Stimulated activated naive CD8-positive, alpha-beta T cell treated with anti-CD3 and anti-CD28 coated beads, Interleukin-15, Interleukin-2, amounts not matched to agents 100 ng/mL and 50 ng/mL, for 24 hours (primary cell): ENCODE data around the gene MCU.

Source experiments
- H3K27ac Mint-ChIP-seq: one replicate; pipeline ENCODE4 v1.8.0; 2021; ENCODE audit warnings: mild to moderate bottlenecking, mixed read lengths
- H3K27me3 Mint-ChIP-seq: one replicate; pipeline ENCODE4 v1.8.0; 2021; ENCODE audit warnings: mixed read lengths
- H3K36me3 Mint-ChIP-seq: one replicate; pipeline ENCODE4 v1.8.0; 2021; ENCODE audit warnings: low read depth, mixed read lengths
- H3K4me1 Mint-ChIP-seq: one replicate; pipeline ENCODE4 v1.8.0; 2021; ENCODE audit warnings: low read depth, mixed read lengths
- H3K4me3 Mint-ChIP-seq: one replicate; pipeline ENCODE4 v1.8.0; 2021; ENCODE audit warnings: mild to moderate bottlenecking, mixed read lengths
- H3K9me3 Mint-ChIP-seq: one replicate; pipeline ENCODE4 v1.8.0; 2021; ENCODE audit warnings: mixed read lengths

Gene MCU

DNA sequence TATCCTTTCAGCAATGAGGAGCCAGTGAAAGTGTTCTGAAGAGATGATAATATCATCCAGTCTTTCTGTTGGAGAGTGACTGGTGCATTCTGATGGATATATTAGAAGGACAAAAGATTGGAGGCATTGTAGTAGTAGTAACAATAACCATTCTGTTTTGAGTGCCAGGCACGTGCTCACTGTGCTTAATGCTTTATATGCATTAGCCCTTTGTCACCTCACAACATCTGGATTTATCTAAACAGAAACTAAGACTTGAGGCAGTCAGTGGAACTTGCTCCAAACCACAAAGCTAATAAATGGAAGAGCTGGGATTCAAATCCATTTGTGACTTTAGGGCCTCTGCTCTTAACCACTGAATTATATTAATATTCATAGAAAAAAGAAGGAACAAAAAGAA, 117.1 kb downstream of the MCU start:
- no peaks in the 10 kb centered on the region for H3K9me3 Mint-ChIP-seq
- no peaks in the 10 kb centered on the region for H3K4me1 Mint-ChIP-seq
- H3K4me3 Mint-ChIP-seq: no peak overlapping the region
- H3K36me3 Mint-ChIP-seq: peaks cover 5% of the 10 kb centered on the region
- H3K27me3 Mint-ChIP-seq: no peaks in the 10 kb centered on the region
- H3K27ac Mint-ChIP-seq: no peak overlapping the region

DNA sequence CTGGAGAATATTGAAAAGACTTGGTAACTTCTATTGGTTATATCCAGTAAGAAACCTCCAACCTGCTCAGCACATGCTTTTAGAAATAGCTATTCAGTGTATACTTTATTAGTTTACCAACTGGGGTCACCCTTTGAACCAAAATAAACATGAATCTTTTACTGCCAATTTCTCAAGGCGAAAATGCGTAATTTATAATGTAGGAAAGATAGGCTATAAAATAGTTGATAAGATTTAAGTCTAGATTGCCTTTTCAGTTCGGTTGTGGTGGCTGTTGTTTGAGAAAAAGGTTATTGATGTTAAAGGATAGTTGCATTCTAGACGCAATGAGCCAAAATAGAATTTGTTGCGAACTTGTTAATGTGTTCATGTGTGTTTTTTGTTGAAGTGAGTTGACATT, 119.0 kb downstream of the MCU start:
- no peaks in the 10 kb centered on the region for H3K4me1 Mint-ChIP-seq
- no peak overlapping the region for H3K27ac Mint-ChIP-seq
- no peaks in the 10 kb centered on the region for H3K27me3 Mint-ChIP-seq
- peaks cover 5% of the 10 kb centered on the region for H3K36me3 Mint-ChIP-seq
- H3K9me3 Mint-ChIP-seq: no peaks in the 10 kb centered on the region
- H3K4me3 Mint-ChIP-seq: no peak overlapping the region

DNA sequence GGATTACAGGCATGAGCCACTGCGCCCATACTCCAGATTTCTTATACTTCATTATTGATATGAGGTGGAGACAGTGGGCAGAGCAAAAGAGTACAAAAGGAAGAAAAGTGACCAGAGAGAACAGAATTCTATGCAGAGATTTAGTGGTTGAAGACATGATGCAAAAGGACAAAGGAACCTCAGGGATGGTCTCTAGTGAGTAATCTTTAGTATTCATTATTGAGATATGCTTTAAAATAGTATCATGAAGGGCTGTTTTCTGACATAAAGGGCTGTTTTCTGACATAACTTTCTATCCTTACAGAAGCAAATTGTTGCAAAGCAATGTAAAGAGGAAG, 120.4 kb downstream of the MCU start:
- Mint-ChIP-seq H3K36me3 (no peaks in the 10 kb centered on the region), H3K27ac (no peak overlapping the region), H3K4me1 (no peaks in the 10 kb centered on the region), H3K4me3 (no peak overlapping the region), H3K27me3 (no peaks in the 10 kb centered on the region), H3K9me3 (no peaks in the 10 kb centered on the region)

DNA sequence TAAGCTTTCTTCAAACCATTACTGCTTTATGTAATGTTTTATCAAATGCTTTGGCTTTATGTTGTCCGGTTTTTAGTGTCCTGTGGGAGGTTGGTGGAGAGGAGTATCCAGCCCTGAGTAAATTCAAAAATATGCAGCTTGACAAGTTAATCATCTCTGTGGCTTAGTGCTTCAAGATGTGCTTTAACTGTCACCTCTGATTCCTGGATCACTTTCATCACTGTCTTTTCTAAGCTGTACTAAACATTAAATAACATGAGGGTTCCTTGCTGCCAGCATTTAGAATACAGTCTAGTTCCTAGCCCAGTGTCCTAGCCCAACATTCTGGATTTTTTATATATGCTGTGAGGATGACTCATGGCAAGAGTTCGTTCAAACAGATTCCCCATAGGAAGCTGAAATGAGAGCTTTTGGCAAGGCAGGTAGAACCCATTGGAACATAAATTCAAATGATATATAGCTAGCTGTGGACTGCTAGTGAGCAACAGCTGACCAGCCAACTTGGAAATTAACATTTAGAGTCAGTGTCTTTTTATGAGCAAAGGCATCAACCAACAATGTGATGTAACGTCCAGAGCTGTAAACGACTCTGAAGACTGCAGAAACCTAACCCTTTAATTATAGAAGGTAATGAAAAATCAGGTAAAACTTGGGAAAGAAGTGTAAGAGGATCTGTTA, 120.9 kb downstream of the MCU start:
- Mint-ChIP-seq H3K4me1 (no peaks in the 10 kb centered on the region), H3K4me3 (no peak overlapping the region), H3K36me3 (no peaks in the 10 kb centered on the region), H3K9me3 (no peaks in the 10 kb centered on the region), H3K27me3 (no peaks in the 10 kb centered on the region), H3K27ac (no peak overlapping the region)

DNA sequence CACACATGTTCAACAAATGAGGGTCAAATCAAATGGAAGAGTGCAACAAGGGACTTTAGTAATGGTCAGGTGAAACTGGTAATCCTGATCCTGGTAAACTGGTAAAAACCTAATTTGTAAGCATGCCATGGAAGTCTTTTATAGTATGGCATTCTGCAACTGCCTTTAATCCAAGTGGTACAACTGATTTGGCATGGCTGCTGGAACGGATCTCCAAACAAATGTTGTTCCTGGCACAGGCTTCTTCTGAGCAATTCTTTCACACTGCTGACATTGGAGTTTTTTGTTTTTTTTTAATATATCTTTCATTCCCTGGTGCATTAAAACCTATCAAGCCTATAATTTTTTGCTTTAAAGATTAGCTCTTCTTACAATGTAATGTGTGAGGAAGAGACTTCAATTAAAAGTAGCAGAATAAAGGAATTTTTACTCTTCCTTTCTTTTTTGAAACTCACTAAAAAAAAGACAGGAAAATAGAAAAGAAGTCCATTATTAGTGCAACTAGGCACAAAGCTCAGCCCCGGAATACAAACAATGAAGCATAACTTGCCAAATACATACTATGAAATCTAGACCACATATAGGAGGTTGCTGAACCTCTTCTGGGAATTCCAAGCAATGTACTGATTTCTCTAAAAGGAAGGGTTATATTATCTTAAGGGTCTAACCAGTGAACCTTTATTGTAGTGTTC, 122.3 kb downstream of the MCU start:
- no peaks in the 10 kb centered on the region for H3K27me3 Mint-ChIP-seq
- peaks cover 11% of the 10 kb centered on the region for H3K4me1 Mint-ChIP-seq
- no peak overlapping the region for H3K27ac Mint-ChIP-seq
- H3K4me3 Mint-ChIP-seq: no peak overlapping the region
- no peaks in the 10 kb centered on the region for H3K36me3 Mint-ChIP-seq
- H3K9me3 Mint-ChIP-seq: no peaks in the 10 kb centered on the region

DNA sequence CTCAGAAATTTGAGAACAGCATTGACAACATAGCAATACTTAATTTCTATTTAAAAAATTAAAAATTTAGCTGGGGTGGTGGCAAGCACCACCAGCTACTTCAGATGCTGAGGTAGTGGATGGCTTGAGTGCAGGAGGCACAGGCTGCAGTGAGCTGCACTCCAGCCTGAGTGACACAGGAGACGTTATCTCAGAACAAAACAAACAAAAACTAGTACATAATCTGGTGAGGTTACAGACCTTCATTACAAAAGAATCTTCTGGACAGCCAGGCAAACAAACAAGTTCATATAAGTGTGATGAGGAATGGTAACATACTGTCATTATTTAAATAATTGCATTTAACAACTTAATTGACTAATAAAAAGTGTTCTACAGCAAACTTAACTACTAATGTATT, 124.6 kb downstream of the MCU start:
- no peaks in the 10 kb centered on the region for H3K27me3 Mint-ChIP-seq
- H3K4me1 Mint-ChIP-seq: peaks cover 11% of the 10 kb centered on the region
- no peak overlapping the region for H3K4me3 Mint-ChIP-seq
- peaks cover 7% of the 10 kb centered on the region for H3K36me3 Mint-ChIP-seq
- H3K9me3 Mint-ChIP-seq: no peaks in the 10 kb centered on the region
- no peak overlapping the region for H3K27ac Mint-ChIP-seq

DNA sequence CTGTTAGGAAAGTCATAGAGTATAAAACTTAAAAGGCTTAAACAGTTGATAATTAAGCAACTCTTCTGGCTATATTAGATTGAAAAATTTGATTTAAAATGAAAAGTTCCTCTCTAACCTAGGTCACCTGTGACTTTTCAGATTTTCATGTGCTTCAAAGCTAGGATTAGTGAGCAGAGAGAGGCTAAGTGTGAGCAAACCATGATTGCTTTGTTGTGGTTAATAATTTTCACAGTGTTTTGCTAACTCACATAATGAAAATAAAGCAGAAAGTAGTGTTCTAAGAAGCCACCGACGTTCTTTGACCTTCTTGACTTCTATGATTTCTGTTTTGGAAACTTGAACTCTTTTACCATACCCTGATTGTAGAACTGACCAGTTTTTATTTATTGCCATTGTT, 126.1 kb downstream of the MCU start:
- Mint-ChIP-seq H3K27me3 (no peaks in the 10 kb centered on the region), H3K27ac (no peak overlapping the region), H3K9me3 (peaks cover 3% of the 10 kb centered on the region), H3K36me3 (peaks cover 11% of the 10 kb centered on the region), H3K4me1 (peaks cover 11% of the 10 kb centered on the region), H3K4me3 (no peak overlapping the region)

DNA sequence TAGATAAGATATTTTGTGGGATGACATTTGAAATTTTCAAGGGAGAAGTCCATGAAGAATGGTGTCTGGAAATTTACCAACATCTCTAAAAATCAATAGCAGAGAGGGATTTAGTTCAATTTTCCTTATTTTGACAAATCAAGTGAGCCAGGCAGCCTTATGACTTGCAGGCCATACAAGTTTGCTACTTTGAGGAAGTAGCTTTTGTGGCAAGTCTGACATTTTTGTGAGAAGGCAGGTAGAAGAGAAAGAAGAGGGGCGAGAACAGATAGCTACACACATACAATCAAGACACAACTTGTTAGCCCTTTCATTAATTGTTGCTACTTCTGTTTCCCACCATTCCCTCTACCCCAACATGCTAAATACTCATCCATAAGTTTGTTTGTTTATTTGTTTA, 127.1 kb downstream of the MCU start:
- no peak overlapping the region for H3K27ac Mint-ChIP-seq
- peaks cover 11% of the 10 kb centered on the region for H3K36me3 Mint-ChIP-seq
- H3K9me3 Mint-ChIP-seq: peaks cover 3% of the 10 kb centered on the region
- H3K4me1 Mint-ChIP-seq: peaks cover 11% of the 10 kb centered on the region
- H3K4me3 Mint-ChIP-seq: no peak overlapping the region
- H3K27me3 Mint-ChIP-seq: no peaks in the 10 kb centered on the region

DNA sequence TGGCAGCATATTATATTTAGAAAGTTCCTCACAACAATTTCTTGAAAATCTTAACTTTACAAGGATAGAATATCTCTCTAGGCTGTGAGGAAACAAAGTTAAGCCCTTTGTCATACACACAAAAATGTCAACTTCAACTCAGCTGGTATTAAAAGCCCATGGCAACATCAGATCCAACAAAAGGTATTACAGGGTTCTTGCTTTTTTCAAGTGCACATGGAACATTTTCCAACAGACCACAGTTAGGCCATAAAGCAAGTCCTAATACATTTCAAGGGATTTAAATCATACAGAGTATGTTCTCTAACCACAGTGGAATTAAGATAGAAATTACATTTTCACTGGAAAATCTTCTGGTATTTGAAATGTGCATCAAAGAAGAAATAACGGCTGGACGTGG, 129.7 kb downstream of the MCU start:
- Mint-ChIP-seq H3K36me3 (peaks cover 11% of the 10 kb centered on the region), H3K4me1 (peaks cover 11% of the 10 kb centered on the region), H3K4me3 (no peak overlapping the region), H3K9me3 (peaks cover 3% of the 10 kb centered on the region), H3K27ac (no peak overlapping the region), H3K27me3 (no peaks in the 10 kb centered on the region)

DNA sequence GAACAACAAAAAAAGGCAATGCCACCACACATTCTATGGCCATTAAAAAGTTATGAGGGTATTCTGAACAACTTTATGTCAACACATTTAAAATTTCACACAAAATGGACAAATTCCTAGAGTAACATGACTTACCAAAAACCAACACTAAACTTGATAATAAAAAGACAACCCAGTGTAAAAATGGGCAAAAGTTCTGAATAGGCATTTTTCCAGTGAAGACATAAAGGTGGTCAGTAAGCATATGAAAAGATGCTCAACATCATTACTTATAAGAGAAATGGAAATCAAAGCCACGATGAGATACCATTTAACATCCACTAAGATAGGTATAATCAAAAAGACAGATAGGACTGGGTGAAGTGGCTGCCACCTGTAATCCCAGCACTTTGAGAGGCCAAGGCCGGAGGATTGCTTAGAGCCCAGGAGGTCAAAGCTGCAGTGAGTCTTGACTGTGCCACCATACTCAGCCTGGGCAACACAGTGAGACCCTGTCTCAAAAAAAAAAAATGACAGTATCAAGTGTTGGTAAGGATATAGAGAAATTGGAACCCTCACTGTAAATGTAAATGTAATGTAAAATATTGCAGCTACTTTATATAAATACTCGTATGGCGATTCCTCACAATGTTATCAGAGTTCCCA, 130.5 kb downstream of the MCU start:
- H3K27me3 Mint-ChIP-seq: no peaks in the 10 kb centered on the region
- peaks cover 11% of the 10 kb centered on the region for H3K36me3 Mint-ChIP-seq

DNA sequence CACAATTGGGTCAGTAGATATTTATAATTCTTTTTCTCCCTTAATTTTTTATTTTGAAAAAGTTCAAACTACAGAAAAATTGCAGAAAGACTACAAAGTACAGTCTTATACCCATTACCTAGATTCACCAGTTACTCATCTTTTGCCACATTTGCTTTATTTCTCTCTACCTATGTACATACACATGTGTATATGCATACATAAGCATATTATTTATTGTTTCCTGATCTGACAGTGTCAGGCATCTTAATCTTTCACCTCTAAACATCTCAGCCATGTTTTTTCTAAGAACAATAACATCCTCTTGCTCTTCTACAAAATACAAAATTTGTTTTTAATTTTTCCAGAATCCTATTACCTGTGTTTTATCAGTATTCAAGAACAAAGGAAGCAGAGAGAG, 133.2 kb downstream of the MCU start:
- H3K27me3 Mint-ChIP-seq: no peaks in the 10 kb centered on the region
- no peak overlapping the region for H3K27ac Mint-ChIP-seq
- H3K36me3 Mint-ChIP-seq: peaks cover 11% of the 10 kb centered on the region
- H3K4me3 Mint-ChIP-seq: no peak overlapping the region
- H3K4me1 Mint-ChIP-seq: no peaks in the 10 kb centered on the region
- H3K9me3 Mint-ChIP-seq: peaks cover 3% of the 10 kb centered on the region

More for the DNA sequence above, 130.5 kb downstream of the MCU start:
- H3K9me3 Mint-ChIP-seq: peaks cover 3% of the 10 kb centered on the region
- H3K4me3 Mint-ChIP-seq: no peak overlapping the region
- peaks cover 11% of the 10 kb centered on the region for H3K4me1 Mint-ChIP-seq
- no peak overlapping the region for H3K27ac Mint-ChIP-seq

DNA sequence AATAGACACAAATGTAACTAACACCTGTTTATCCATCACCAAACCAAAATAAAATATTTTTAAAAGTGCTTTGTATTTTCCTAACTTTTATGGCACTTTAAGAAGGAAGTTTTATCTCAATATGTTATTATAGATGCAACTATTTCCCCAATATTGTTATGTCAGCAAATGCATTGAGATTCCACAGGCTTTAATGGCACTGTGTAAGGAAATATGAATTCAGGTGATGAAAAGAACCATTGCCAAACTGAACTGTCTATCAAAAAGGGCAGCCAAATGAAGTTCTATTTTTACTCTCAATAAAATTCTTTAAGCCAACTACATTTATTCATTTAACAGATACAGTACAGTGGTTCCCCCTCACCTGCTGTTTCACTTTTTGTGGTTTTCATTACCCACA, 134.4 kb downstream of the MCU start:
- Mint-ChIP-seq H3K4me3 (no peak overlapping the region), H3K27ac (no peak overlapping the region), H3K36me3 (peaks cover 6% of the 10 kb centered on the region), H3K9me3 (peaks cover 3% of the 10 kb centered on the region), H3K27me3 (no peaks in the 10 kb centered on the region), H3K4me1 (no peaks in the 10 kb centered on the region)

DNA sequence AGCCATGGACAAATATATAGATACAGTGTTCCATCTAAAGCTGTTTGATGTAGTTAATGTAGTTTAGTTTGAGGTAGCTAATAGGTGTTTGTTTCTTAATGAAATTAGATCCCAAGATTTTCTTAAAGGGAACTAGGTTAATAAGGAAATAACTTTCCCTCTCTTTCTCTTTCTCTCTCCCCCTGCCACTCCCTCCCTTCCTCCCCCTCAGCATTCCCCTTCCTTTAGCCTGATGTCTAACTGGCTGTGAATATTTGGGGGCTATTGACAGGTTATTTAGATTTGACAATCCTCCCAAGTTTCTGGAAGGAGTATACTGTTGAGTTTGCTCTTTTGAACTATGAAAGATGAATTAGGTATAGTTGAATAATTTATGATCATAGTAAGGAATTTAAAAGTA, 136.4 kb downstream of the MCU start:
- no peaks in the 10 kb centered on the region for H3K4me1 Mint-ChIP-seq
- H3K9me3 Mint-ChIP-seq: no peaks in the 10 kb centered on the region
- no peak overlapping the region for H3K27ac Mint-ChIP-seq
- no peaks in the 10 kb centered on the region for H3K27me3 Mint-ChIP-seq
- H3K4me3 Mint-ChIP-seq: no peak overlapping the region
- no peaks in the 10 kb centered on the region for H3K36me3 Mint-ChIP-seq

DNA sequence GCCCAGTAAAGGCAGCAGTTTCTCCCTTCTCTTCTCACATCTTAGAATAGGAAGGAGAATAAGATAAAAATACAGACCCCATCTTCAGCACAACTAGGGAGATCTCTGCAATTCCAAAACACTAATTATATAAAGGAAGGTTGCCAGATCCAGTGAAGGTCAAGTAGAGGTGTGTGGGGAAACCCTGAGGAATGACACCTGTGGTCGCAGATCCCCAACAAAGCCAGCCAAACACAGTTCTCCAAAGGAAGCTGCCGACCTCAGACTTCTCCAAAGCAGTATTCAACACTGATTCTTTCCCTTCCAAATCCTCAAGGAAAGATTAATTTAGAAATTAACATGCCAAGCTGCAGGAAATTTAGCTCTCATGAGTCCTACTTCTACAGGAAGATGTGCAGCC, 138.7 kb downstream of the MCU start:
- Mint-ChIP-seq H3K4me3 (no peak overlapping the region), H3K27me3 (no peaks in the 10 kb centered on the region), H3K36me3 (no peaks in the 10 kb centered on the region), H3K27ac (no peak overlapping the region), H3K4me1 (peaks cover 4% of the 10 kb centered on the region), H3K9me3 (no peaks in the 10 kb centered on the region)

DNA sequence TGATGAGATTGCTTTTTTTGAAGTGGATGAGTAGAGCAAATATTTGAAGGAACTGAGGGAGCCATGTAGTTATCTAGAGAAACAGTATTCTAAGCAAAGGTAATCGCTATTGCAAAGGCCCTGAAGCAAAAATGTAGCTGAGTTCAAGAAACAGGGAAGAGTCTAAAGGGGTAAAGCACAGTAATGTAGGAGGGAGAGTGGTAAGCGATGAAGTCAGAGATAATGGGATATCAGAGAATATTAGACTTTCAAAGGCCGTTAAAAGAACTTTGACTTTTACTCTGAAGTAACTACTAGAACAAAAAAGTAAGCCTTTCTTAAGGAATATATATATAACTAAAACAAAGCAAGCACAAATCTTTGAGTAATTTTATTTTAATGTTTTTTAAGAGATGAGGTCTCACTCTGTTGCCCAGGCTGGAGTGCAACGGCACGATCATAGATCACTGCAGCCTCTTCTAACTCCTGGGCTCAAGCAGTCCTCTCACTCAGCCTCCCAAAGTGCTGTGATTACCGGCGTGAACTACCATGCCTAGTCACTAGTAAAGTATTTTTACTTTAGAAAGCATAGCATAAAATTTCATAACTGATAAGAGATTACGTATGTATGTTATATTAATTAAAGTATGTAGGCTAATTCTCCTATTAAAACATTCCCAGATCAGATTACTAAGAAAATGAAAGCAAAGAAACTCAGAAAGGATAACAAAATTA, 139.9 kb downstream of the MCU start:
- Mint-ChIP-seq H3K36me3 (no peaks in the 10 kb centered on the region), H3K27ac (no peak overlapping the region), H3K9me3 (no peaks in the 10 kb centered on the region), H3K27me3 (no peaks in the 10 kb centered on the region), H3K4me3 (no peak overlapping the region), H3K4me1 (peaks cover 4% of the 10 kb centered on the region)
